Dermis microvascular lymphatic vessel endothelial cell (primary cell): Measurements from ENCODE around the gene FNTB. TPM values are rescaled to one million over a fixed set of nuclear protein-coding genes. Genes with fewer than 3 reads are reported as not detected.

ENCODE experiments used
- DNase-seq, 2 donors: peaks; one replicate each; pipeline versions ENCODE4 v3.0.0 to v3.0.0-alpha.2; 2010; ENCODE audit warnings: low read depth in 2 of 2
- total RNA-seq: library from RNA; depleted of rRNA; stranded (reverse); fragments of >200 nt; gene quantifications from 2 replicates; pipeline ENCODE4 v1.2.1, GENCODE V29; 2014

Gene FNTB
- total RNA-seq, 1 donor from 2014 or later: 6.8 TPM

DNA sequence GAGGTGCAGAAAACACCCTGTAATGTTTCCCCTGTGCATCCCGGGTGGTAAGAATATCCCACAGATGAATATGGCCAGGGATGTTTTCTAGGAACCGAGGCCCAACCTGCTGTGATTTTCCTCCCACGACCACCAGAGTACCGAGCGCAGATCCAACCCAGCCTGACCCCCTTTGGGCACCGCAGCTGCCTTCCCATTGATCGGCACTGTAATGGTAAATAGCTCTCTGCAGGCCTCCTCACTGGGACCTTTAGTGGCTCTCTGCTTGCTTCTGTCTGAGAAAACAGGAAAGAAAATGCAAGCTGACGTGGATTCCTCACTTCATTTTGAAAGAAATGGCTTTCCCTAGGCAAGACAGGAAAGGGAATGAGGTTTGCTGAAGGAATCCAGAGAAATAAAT lies 12.1 kb upstream of the FNTB start:
- DNase-seq: no peak

DNA sequence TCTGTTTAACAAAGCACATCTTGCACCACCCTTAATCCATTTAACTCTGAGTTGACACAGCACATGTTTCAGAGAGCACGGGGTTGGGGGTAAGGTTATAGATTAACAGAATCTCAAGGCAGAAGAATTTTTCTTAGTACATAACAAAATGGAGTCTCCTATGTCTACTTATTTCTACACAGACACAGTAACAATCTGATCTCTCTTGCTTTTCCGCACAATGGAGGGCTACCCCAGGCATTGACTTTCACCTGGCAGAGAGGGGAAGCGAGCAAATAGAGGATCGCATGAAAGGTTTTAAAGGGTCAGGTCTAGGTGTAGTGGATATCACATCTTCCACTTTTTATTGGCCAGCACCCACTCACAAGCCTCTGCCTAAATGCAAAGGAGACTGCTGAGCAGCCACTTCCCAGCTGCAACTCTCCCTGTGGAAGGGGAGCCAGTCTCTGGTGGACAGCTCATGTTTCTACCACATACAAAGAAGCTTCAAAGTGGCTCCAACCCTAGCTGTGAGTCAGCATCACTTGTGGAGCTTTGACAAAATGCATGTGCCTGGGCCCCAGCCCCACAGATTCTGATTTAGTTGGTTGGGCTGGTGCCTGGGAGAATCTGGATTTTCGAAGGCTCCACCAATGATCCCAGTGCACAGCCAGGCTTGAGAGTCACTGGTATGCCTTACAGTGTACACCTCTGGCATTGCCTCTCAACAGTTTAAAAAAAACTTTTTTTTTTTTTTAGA lies 7.2 kb upstream of the FNTB start:
- DNase-seq: no peak

DNA sequence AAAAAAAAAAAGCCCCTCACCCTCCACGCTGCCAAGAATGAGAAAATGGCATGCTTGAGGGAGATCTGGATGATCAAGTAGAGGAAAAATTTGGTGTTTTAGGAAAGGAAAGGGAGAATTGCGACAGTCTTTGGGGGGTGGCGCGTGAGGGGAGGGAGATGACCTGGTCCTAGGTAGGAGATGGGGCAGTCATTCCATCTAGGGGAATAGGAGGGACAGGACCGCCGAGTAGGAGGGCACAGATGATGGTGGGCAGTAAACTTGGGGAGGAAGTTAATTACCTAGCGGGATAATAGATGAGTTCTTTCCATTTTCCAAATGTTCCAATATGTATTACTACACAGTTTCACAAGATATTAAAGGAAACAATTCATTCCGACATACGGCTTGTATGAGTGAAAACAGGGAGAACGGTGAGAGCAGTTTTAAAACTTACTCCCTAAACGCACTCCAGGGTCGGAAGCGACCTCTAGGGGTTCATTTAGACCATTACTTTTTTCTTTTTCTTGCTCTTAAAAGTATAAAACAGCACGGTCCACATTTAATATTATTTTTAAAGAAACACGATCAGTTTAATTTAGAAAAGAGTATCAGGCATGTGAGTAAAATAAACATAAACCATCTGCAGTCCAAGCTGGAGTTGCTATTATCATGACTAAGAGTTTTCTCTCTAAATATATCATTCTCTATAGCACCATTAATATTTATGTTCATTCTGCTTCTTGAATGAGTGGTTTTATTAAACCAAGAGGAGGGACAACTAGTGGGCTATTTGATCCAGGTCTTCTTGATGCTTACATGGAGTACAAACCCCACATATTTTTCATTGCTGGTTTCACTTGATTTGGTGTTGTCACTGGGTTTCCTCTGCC lies 3.0 kb upstream of the FNTB start:
- peak; percentile 45 to 65 for DNase-seq

DNA sequence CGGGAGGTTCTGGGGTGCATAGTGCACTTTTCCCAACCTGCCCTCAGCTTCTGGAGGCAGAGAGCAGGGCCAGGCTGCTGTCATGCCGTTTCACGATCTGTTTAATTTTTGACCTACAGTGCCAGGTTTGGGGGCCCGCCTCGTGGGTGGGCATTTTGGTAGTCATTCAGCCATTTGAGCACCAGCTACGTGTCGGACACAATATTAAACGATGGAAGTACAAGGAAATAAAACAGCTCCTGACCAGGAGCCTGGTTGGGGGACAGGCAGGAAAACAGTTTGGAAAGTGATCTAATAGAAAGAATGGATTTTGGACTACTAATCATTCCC lies 708 bp downstream of the FNTB start:
- DNase-seq: no peak

DNA sequence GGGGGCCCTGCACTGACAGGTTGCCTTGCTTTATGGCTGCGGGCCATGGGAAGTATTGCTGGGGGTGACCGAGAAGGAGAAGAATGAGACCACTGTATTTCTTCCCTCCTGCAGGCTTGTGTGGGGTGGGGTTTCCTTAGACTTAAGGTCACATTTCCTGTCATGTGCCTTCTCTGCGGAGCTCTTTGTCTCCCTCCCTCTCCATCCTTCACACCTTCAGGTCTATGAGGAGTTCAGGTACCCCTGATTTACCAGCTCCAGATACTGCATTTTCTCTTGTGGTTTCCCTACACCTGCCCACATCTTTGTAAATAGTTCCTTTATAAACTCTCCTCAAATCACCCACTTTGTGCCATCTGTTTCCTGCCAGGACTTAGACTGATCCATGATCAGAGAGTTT lies 3.6 kb downstream of the FNTB start:
- DNase-seq: no peak

DNA sequence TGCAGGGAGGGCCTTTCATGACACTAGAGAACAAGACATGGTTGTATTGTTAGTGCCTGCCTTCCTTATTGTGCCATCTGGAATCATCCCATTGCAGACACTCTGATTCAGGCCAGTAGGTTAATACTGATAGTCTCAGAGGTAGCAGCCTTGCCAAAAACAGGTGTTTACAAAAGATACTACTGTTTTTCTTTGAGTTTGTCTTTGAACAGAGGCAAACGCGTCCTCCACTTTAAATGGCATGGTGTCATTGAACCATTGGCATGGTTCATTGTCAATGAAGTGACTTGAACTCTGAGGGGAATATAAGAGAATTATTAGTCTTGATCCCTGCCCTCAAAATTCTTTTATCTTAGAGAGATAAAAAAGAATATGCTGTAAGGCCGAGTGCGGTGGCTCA lies 4.2 kb downstream of the FNTB start:
- DNase-seq: no peak

DNA sequence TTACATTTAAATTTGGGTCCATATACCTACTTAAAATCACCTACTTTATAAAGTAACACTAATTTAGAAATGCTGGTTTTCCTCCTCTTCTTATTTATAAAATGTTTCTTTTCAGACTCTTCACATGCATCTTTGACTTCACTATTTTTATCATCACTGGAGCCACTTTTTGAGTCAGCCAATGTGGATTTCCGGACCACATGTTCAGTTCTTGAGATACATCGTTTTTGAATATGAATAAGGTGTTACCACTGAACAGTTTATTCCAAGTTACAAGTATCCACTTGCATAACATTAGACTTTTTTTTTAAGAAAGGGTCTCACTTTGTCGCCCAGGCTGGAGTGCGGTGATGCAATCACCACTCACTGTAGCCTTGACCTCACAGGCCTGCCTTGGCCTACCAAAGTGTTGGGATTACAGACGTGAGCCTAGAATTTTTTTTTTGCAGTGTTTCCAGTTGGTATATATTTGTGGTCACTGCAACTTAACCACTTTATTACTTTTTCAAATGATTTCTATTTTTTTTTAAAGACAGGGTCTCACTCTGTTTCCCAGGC lies 5.7 kb downstream of the FNTB start:
- no peak for DNase-seq

DNA sequence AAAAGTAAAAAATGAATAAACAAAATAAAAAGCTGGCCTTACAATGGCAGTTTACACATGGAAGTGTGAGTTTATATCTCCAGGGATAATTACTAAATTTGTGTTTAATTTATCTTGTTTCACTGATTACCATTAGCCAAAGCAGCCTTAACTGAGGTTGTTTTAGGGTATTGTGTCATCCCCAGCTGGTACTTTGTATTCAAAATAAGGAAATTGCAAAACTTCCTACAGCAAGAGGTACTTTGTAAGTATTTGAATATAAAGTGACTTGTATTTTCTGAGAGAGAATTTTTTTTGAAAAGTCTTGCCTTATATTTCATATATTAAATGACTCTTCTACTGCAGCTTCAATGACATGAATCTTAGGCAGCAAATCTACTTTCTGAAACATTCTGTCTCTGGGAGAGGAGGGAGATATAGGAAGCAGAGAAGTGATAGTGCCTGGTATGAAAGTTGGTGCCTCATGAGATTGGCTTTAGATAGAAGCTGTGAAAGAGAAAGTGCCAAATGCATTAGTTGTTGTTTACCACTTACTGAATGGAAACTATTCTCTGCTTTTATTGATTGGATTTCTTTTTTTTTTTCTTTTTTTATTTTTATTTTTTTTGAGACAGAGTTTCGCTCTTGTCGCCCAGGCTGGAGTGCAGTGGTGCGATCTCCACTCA lies 6.7 kb downstream of the FNTB start:
- DNase-seq: peak in 1 of 2 donors; percentile 24

DNA sequence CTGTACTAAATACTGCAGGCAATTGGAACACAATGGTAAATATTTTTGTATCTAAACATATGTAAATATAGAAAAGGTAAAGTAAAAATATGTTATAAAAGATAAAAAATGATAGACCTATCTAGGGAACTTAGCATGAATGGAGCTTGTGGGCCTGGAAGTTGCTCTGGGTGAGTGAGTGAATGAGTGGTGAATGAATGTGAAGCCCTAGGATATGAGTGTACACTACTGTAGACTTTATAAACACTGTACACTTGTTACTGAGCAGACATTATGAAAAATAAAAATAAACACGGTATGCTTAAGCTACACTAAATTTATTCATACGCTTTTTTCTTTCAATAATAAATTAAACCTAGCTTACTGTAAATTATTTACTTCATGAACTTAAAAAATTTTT lies 7.8 kb downstream of the FNTB start:
- DNase-seq: no peak

DNA sequence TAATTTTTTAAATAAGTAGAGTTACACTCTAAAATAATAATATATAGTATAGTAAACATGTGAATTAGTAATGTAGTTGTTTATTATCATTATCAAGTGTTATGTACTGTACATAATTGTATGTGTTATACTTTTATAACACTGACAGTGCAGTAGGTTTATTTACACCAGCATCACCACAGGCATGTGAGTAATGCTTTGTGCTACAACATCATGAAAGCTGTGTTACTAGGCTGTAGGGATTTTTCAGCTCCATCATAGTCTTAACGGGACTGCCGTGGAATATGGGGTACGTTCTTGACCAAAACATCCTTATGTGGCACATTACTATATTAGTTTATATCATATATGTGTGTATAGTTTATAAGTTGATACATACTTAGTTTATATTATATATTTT lies 8.6 kb downstream of the FNTB start:
- no peak for DNase-seq

DNA sequence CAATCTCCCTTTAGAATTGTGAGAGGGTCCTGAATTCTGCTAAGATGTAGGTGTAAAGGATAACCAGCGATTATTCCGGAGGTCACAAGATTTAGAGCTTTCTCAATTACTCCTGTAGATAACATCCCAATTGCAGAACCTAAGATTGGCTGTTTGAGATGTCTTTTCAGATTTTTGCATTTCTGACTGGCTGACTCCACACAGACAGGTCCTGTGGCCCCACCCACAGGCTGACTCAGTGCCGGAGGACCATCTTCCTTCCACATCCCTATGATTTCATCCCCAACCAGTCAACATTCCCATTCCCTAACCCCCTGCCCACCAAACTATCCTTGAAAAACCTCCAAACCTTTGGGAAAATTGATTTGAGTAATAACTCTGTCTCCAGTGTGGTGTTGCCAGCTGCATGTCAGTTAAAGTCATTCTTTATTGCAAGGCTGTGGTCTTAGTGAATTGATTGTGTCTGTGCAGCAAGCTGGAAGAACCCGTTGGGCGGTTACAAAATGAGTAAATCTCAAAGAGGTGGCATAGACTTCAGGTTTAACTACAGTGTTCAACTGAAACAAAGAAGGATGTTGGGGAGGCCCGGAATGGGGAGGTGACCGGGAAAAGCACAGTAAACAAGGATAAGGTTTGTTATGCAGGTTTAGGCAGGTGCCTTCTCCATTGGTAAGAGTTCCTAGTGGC lies 10.6 kb downstream of the FNTB start:
- DNase-seq: no peak

DNA sequence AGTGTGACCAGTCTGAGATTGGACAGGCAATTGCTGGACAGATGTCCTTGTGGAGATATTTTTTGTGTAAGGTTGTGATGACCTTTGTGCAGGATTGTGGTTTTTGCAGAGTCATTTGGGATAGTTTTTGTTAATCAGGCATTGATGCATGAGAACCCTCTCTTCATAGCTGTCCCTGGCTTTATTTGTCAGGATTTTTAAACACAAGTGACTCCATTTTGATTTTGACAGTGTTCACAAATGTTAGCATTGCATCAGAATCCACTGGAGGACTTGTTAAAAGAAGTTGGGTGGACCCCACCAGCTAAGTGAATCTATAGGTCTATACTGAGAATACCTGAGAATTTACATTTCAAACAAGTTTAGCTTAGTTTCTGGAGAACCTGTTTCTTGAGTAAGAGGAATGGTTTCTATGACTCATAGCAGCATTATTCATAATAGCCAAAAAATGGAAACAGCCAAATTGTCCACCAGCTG lies 11.8 kb downstream of the FNTB start:
- DNase-seq: no peak

DNA sequence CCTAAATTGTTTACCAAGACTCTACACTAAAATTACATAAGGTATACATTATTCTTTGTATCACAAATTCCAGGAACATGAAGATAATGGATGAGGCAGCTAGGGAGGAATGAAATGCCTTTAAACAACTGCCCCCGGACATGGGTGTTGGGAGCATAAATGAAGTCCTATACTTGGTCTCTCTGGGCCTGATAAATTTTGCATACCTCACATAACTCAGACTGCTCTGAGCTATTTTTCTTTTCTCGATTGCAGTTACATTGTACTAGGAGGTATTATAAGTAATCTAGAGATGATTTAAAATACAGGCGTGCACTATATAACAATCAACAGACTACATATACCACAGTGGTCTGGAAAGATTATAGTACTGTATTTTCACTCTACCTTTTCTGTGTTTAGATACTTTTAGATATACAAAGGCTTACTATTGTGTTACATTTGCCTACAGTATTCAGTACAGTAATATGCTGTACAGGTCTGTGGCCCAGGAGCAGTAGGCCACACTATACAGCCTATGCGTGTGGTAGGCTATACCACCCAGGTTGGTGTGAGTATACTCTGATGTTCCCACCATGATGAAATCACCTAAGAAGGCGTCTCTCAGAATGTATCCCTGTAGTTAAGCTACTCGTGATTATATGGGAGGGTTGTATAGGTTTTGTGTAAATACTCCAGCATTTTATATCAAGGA lies 14.3 kb downstream of the FNTB start:
- no peak for DNase-seq

DNA sequence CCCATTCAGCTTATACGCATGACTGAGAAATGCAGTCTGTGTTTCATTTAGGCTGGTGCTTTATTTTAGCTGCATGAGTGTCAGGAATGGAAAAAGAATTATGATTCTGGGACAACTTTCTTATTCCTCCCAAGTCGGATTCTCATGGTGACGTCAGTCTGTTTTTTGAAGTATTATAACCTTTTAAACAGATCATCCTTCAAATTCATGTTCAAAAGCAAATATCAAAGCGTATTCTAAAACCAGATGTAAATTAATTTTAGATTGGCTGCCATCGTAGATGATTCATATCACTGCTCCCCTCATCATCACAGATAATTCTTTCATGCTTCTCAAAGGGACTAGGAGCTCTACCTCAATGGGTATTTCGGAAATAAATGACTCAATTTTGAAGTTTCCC lies 15.0 kb downstream of the FNTB start:
- DNase-seq: no peak

DNA sequence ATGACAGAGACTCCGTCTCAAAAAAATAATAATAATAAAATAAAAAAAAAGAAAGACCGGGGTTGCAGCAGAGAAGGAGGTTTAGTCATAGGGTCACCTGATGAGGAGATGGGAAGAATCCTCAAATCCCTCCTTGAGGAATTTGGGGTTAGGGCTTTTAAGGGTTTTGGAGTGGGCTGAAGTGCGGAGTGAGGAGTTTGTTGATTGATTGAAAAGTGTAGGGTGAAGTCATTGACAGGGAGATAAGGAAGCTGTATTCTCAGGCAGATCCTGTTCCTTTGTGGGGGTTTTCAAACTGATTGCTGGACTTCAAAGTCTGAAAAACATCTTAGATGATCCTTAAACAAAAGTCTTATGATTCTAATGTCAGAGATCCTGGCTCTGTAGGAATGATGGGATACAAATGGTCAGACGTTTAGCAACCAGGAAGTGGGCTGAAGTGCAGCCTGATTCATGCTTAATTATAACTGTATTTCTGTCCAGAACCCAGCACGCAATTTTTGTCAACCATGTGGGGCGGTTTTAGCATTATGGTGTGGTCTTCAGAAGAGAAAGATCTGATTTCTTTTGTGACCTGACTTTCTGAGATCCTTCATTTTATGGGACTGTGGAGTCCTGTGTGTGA lies 16.0 kb downstream of the FNTB start:
- DNase-seq: no peak

DNA sequence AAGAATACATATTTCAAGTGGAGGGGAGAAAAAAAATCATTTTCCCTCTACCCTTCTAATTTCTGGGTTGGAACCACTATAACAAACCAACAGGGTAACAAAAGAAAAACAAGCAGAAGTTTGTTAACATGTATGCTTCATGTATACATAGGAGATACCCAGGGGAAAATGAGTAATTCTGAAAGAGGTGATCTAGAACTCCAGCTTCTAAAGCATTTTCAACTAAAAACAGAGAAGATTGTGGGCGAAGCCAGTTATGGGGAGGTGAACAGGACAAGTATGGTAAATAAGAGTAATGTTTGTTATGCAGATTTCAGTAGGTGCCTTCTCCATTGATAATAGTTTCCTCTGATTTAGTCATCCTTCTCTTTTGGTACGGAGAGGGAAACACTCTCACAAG lies 16.7 kb downstream of the FNTB start:
- DNase-seq: no peak

DNA sequence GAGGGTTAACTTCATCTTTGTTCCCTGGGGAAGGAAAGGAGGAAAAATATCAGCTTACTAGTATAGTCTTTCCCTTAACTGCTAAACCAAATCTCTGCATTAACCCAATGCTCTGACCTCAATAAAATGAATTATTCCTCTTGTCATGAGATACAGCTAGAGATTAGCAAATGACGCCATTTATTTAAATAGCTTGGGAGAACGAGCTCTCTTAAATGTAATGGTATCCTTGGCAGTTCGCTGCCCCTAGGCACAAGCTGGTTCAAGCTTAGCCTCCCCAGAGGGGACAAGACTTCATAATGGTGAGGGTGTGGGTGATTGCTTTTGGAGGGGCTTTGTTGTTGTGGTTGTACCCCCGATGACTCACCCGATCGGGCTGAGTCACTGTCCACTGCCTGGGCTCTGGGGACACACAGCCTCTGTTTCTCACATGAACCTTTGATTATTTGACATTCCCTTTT lies 19.6 kb downstream of the FNTB start:
- DNase-seq: no peak

DNA sequence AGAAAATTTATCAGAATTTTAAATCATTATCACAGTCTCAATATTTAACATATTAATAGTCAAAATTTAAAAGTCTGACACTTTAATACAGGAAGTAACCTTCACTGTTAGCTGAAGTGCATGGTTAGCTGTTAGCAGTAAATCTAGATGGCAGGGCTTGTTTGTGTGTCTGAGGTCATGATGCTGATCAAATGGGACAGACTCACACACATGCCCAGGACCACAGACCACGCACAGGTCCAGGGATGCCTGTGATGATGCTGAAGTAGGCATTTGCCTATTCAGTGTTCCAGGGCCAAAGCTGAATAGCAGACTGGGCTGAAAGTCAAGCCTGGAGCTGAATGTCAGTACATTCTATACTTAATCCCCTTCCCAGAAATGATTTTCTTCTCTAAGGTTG lies 20.5 kb downstream of the FNTB start:
- no peak for DNase-seq

DNA sequence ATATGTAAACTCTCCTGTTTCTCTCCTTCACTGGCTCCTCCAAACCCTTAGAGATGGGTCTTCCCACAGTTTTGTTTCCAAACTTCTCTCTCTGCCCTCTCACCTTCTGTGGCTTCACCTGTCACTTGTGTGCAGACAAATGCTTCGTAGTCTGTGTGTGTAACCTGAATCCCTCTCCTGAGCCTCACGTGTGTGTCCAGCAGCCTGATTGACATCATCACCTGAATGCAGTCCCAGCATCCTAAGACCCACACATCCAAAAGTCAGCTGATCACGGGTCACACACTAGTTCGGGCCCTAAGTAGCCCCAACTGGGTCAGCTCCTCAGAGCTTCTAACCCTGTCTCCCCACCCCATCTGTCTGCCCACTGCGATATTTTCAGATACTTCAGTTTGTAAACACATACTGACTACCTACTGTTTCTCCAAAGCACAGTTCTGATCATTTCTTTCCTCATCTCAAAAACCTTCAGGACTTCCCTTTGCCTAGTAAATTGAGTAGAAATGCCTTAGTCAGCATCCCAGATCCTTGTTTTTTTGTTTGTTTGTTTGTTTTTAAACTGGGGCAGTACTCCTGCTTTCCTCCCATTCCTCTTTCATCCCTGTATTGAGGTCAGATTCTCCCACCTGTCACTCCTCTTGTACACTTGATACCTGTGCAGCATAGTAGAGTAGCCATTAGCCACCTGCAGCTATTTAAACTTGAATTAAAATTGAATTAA lies 23.7 kb downstream of the FNTB start:
- no peak for DNase-seq

DNA sequence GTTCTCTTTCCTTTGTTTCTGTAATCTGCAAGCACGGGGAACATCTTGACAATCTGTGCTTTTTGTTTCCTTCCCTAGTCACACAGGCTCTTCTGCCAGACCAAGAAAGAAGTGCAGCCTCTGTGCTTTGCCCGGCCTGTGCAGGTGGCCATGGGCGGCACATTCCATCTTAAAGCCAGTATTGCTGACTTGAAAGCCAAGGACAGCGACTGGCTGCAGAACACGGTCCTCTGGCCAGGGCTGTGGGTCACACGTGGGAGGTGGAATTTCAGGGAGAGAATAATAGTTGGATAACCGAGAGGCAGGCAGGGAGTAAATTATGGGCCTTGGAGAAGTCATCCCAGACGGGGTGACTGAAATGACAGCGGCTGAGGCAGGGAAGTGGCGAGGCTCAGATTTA lies 24.8 kb downstream of the FNTB start:
- no peak for DNase-seq
